SU-DHL-6 (cell line): ENCODE results near the gene ADCY7.
"Not testable (repeated sequence)": the region's sequence is repeated elsewhere in the genome, so short reads cannot be mapped to it uniquely, and the experiment has no call there.

Experiments used
- H2AFZ ChIP-seq: fragments of 200-600 bp; sonication (generic); 2 replicates; pipeline ENCODE4 v1.6.1; 2014; ENCODE audit warnings: low read depth, mild to moderate bottlenecking, moderate library complexity, mixed read lengths, antibody characterized with exemption, low read length; ENCODE audit not compliant: severe bottlenecking
- H3F3A ChIP-seq: fragments of 200-600 bp; shearing (Covaris generic); 2 replicates; pipeline ENCODE4 v1.6.0; 2016; ENCODE audit warnings: antibody characterized with exemption, mild to moderate bottlenecking; ENCODE audit not compliant: insufficient read depth
- H3K27ac ChIP-seq: fragments of 200-600 bp; sonication (generic); 2 replicates; pipeline ENCODE4 v1.5.1; 2016; ENCODE audit warnings: low read depth, mild to moderate bottlenecking, low read length, moderate library complexity, mixed read lengths
- H3K27me3 ChIP-seq: fragments of 200-600 bp; sonication (generic), shearing (Covaris generic); 2 replicates; pipeline ENCODE4 v1.6.0; 2014; ENCODE audit warnings: mild to moderate bottlenecking, low read length
- H3K36me3 ChIP-seq: fragments of 200-600 bp; sonication (generic); 2 replicates; pipeline ENCODE4 v1.6.1; 2014; ENCODE audit warnings: mild to moderate bottlenecking, low read length, mixed read lengths
- H3K4me2 ChIP-seq: fragments of 300-600, 200-600 bp; shearing (Covaris generic), sonication (generic); 2 replicates; pipeline ENCODE4 v1.6.0; 2014; ENCODE audit warnings: low read length, low read depth, mild to moderate bottlenecking; ENCODE audit not compliant: poor library complexity, severe bottlenecking
- H3K4me3 ChIP-seq: fragments of 200-600 bp; sonication (generic); 2 replicates; pipeline ENCODE4 v1.5.1; 2014; ENCODE audit warnings: antibody characterized with exemption, low read length, mild to moderate bottlenecking, mixed read lengths; ENCODE audit not compliant: insufficient read depth, poor library complexity, severe bottlenecking
- H3K79me2 ChIP-seq: fragments of 200-600 bp; sonication (generic); 2 replicates; pipeline ENCODE4 v1.6.1; 2014; ENCODE audit warnings: mild to moderate bottlenecking, low read length, moderate library complexity; ENCODE audit not compliant: insufficient read depth
- H3K9ac ChIP-seq: fragments of 200-600 bp; sonication (generic); 2 replicates; pipeline ENCODE4 v1.7.0; 2014; ENCODE audit warnings: mild to moderate bottlenecking, low read length
- H3K9me2 ChIP-seq: fragments of 200-600 bp; sonication (generic); replicated peaks from 2 replicates; pipeline ENCODE4 v1.6.1; 2014; ENCODE audit warnings: low read length; ENCODE audit not compliant: insufficient read depth
- H3K9me3 ChIP-seq: fragments of 200-600 bp; sonication (generic); 2 replicates; pipeline ENCODE4 v1.6.1; 2014; ENCODE audit warnings: low read length, mixed read lengths; ENCODE audit not compliant: insufficient read depth
- H4K20me1 ChIP-seq: fragments of 200-600 bp; sonication (generic); 2 replicates; pipeline ENCODE4 v1.6.1; 2014; ENCODE audit warnings: low read depth, mild to moderate bottlenecking, antibody characterized with exemption, low read length, moderate library complexity, mixed read lengths
- EZH2phosphoT487 ChIP-seq: fragments of 200-600 bp; sonication (generic), shearing (Covaris generic); conservative IDR thresholded peaks from 2 replicates; pipeline ENCODE4 v1.6.1; 2018; ENCODE audit warnings: mild to moderate bottlenecking, antibody characterized with exemption, low read length, moderate library complexity, mixed read lengths
- TF ChIP-seq, protein P1 (sequence below): fragments of 200-600 bp; sonication (generic); IDR thresholded peaks from one replicate; pipeline ENCODE4 v1.5.1; 2017; ENCODE audit warnings: antibody characterized with exemption, mild to moderate bottlenecking, low read length, moderate library complexity; ENCODE audit not compliant: insufficient read depth, poor library complexity, severe bottlenecking

Gene ADCY7

GRCh38 chr16:50238868-50239301 lies 27.5 kb upstream of the ADCY7 start:
- H3K9me2 ChIP-seq: no peaks in the 10 kb centered on the region
- H3K27ac ChIP-seq: no peak overlapping the region
- no peaks in the 10 kb centered on the region for H3K36me3 ChIP-seq
- H2AFZ ChIP-seq: no peak overlapping the region
- no peaks in the 10 kb centered on the region for H3K27me3 ChIP-seq
- H3K79me2 ChIP-seq: no peaks in the 10 kb centered on the region
- H3F3A ChIP-seq: peaks cover 4% of the 10 kb centered on the region; the same call in 1 of the 2 replicates
- no peaks in the 10 kb centered on the region for H4K20me1 ChIP-seq
- H3K4me3 ChIP-seq: no peak overlapping the region
- H3K4me2 ChIP-seq: no peak overlapping the region
- no peaks in the 10 kb centered on the region for H3K9me3 ChIP-seq
- no peak for TF ChIP-seq EZH2phosphoT487
- TF ChIP-seq, protein P1, sequence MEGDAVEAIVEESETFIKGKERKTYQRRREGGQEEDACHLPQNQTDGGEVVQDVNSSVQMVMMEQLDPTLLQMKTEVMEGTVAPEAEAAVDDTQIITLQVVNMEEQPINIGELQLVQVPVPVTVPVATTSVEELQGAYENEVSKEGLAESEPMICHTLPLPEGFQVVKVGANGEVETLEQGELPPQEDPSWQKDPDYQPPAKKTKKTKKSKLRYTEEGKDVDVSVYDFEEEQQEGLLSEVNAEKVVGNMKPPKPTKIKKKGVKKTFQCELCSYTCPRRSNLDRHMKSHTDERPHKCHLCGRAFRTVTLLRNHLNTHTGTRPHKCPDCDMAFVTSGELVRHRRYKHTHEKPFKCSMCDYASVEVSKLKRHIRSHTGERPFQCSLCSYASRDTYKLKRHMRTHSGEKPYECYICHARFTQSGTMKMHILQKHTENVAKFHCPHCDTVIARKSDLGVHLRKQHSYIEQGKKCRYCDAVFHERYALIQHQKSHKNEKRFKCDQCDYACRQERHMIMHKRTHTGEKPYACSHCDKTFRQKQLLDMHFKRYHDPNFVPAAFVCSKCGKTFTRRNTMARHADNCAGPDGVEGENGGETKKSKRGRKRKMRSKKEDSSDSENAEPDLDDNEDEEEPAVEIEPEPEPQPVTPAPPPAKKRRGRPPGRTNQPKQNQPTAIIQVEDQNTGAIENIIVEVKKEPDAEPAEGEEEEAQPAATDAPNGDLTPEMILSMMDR: no peak
- no peak overlapping the region for H3K9ac ChIP-seq

GRCh38 chr16:50243024-50243423 lies 23.3 kb upstream of the ADCY7 start:
- not testable (repeated sequence) for H3K9me2 ChIP-seq, H4K20me1 ChIP-seq, H3K79me2 ChIP-seq, H2AFZ ChIP-seq, H3K36me3 ChIP-seq, H3K9ac ChIP-seq, H3K27ac ChIP-seq, H3K27me3 ChIP-seq, H3K9me3 ChIP-seq, H3K4me3 ChIP-seq, H3K4me2 ChIP-seq, H3F3A ChIP-seq

- Histone ChIP-seq H3K4me2 (no peak overlapping the region), H3K4me3 (no peak overlapping the region), H3K79me2 (no peaks in the 10 kb centered on the region)
These were observed 22.2 kb upstream of the ADCY7 start for GRCh38 chr16:50244140-50244503.

More at GRCh38 chr16:50244140-50244503, 22.2 kb upstream of the ADCY7 start:
- Histone ChIP-seq H2AFZ (no peak overlapping the region), H3F3A (peaks cover 4% of the 10 kb centered on the region; the same call in 1 of the 2 replicates), H3K27me3 (no peaks in the 10 kb centered on the region), H3K9ac (no peak overlapping the region), H3K9me2 (no peaks in the 10 kb centered on the region), H4K20me1 (no peaks in the 10 kb centered on the region), H3K27ac (no peak overlapping the region), H3K36me3 (no peaks in the 10 kb centered on the region), H3K9me3 (no peaks in the 10 kb centered on the region)
- TF ChIP-seq EZH2phosphoT487: no peak
- TF ChIP-seq, protein P1: no peak
